Breast epithelium (tissue), 3 donors: ENCODE data around the gene MAST1.

Experiments
- CTCF ChIP-seq, 3 donors: fragments of 450-650 bp; IDR thresholded peaks; one replicate each; pipeline ENCODE4 v1.5.1; 2016 to 2017; ENCODE audit warnings: antibody characterized with exemption in 3 of 3, mild to moderate bottlenecking in 3 of 3, moderate library complexity in 3 of 3
- POLR2A ChIP-seq: fragments of 450-650 bp; IDR thresholded peaks from one replicate; pipeline ENCODE4 v1.6.1; 2016; ENCODE audit warnings: antibody characterized with exemption, mild to moderate bottlenecking, moderate library complexity
- POLR2AphosphoS5 ChIP-seq, 3 donors: sonication (generic); formaldehyde crosslinking; IDR thresholded peaks; one replicate each; pipeline ENCODE4 v1.6.1; 2017; ENCODE audit warnings: antibody characterized with exemption in 3 of 3

- TF ChIP-seq CTCF (IDR thresholded peaks at IDR 0.05) (no peak), POLR2A (no peak), POLR2AphosphoS5 (IDR thresholded peaks at IDR 0.05) (no peak)
These were observed 29.1 kb downstream of the MAST1 start for GRCh38 chr19:12867120-12868099.
